ENCODE data around the gene WNT9A. TPM values are rescaled to one million over a fixed set of nuclear protein-coding genes. Genes with fewer than 3 reads are reported as not detected.

The WNT9A gene
- total RNA-seq, 1 donor from 2014 or later: 10.3 TPM

GRCh38 chr1:227943381-227944089 is 4.2 kb downstream of the WNT9A start:
- TF ChIP-seq CTCF (IDR thresholded peaks at IDR 0.05; ENCODE audit: insufficient read depth, low read length, poor library complexity, severe bottlenecking): no peak
- no peak for DNase-seq (ENCODE audit: low read depth)
- Histone ChIP-seq H3K36me3 (ENCODE audit: control insufficient read depth, insufficient read depth, low read length) (no peaks in the 10 kb centered on the region), H3K4me3 (ENCODE audit: low read depth, low read length) (no peak overlapping the region), H3K27me3 (ENCODE audit: control insufficient read depth, insufficient read depth, low read length) (peaks cover 2% of the 10 kb centered on the region)

- TF ChIP-seq CTCF (IDR thresholded peaks at IDR 0.05; ENCODE audit: insufficient read depth, low read length, poor library complexity, severe bottlenecking): no peak
- Histone ChIP-seq H3K27me3 (ENCODE audit: control insufficient read depth, insufficient read depth, low read length) (no peaks in the 10 kb centered on the region), H3K4me3 (ENCODE audit: low read depth, low read length) (no peak overlapping the region), H3K36me3 (ENCODE audit: control insufficient read depth, insufficient read depth, low read length) (no peaks in the 10 kb centered on the region)
- no peak for DNase-seq (ENCODE audit: low read depth)
These were observed 4.9 kb downstream of the WNT9A start for GRCh38 chr1:227942716-227943261.

- H3K27me3 ChIP-seq (ENCODE audit: control insufficient read depth, insufficient read depth, low read length): no peaks in the 10 kb centered on the region
- DNase-seq (ENCODE audit: low read depth): no peak
- no peaks in the 10 kb centered on the region for H3K36me3 ChIP-seq (ENCODE audit: control insufficient read depth, insufficient read depth, low read length)
- H3K4me3 ChIP-seq (ENCODE audit: low read depth, low read length): no peak overlapping the region
- TF ChIP-seq CTCF (IDR thresholded peaks at IDR 0.05; ENCODE audit: insufficient read depth, low read length, poor library complexity, severe bottlenecking): no peak
These were observed 5.6 kb downstream of the WNT9A start for GRCh38 chr1:227942021-227942715.

GRCh38 chr1:227941509-227942020 is 6.2 kb downstream of the WNT9A start:
- Histone ChIP-seq H3K4me3 (ENCODE audit: low read depth, low read length) (no peak overlapping the region), H3K36me3 (ENCODE audit: control insufficient read depth, insufficient read depth, low read length) (no peaks in the 10 kb centered on the region), H3K27me3 (ENCODE audit: control insufficient read depth, insufficient read depth, low read length) (no peaks in the 10 kb centered on the region)
- no peak for DNase-seq (ENCODE audit: low read depth)
- TF ChIP-seq CTCF (IDR thresholded peaks at IDR 0.05; ENCODE audit: insufficient read depth, low read length, poor library complexity, severe bottlenecking): no peak

- no peaks in the 10 kb centered on the region for H3K27me3 ChIP-seq (ENCODE audit: control insufficient read depth, insufficient read depth, low read length)
- no peak overlapping the region for H3K4me3 ChIP-seq (ENCODE audit: low read depth, low read length)
- TF ChIP-seq CTCF (IDR thresholded peaks at IDR 0.05; ENCODE audit: insufficient read depth, low read length, poor library complexity, severe bottlenecking): no peak
- DNase-seq (ENCODE audit: low read depth): no peak
- no peaks in the 10 kb centered on the region for H3K36me3 ChIP-seq (ENCODE audit: control insufficient read depth, insufficient read depth, low read length)
These were observed 6.9 kb downstream of the WNT9A start for GRCh38 chr1:227940791-227941241.

Data from kidney epithelial cell (primary cell).